Measurements from ENCODE around the gene WNT3. TPM values are rescaled to one million over a fixed set of nuclear protein-coding genes. Genes with fewer than 3 reads are reported as not detected.
A peak's percentile ranks its signal among the peaks of the same experiment; 100 is the strongest.

Gene WNT3
- total and polyA plus RNA-seq, 2 of the 8 experiments (the other 6 are each of a cell fraction or from before 2014, with no cell fraction given) = 0.56 to 2.0 TPM

DNA sequence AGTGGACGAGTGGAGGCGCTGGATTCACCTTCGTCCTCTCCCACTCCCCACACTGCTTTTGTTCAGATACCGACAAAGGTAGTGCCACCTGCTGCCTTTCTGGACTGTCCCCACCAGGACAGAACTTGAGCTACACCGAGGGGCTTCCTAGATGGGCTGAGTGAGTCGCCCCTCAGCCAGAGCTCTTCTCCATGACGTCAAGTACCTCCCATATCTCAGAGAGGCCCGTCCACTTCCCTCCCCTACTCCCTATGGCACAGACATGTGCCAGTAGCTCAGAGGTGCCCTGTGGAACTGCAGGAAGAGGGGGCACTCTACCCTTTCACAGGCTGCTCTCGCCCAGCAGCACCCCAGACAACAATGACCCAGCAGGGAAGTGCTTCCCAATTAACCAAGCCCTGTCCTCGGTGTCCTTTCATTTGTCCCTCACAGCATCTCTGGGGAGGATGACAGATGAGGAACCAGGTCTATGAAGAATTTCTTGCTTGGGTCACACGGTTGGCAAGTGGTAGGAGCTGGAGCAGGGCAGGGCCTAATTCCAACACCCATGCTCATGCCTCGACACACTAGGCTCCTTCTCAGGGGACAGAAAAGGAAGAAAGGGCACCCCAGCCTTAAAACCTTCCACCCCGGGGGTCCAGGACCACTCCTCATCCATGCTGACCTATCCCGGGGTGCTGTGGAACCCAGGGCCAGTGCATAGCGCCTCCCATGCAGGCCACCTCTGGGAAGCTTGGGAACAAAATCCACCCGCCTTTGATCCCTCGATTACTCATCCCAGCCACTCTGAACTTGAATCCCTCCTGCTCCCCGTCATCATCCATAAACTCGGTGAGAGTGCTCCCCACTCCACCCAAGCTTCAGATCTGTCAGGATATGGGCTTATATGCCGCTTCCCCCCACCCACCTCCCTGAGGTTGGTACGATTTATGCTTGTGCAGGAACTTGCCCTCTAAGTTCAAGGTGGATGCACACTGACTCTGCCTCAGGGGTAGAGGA is 51.7 kb downstream of the WNT3 start:
- peak in 1 of 2 experiments; percentile 40 for DNase-seq (ENCODE audit: low read depth in 1 of 2, low spot score in 2 of 2)
- no peak overlapping the region for H3K4ac ChIP-seq (replicated peaks; ENCODE audit: insufficient read length, low read depth, low read length)
- no peak overlapping the region for H3K4me3 ChIP-seq (ENCODE audit: extremely low read depth in 1 of 4, insufficient read depth in 2 of 4, low read depth in 3 of 4, low read length in 4 of 4)
- no peak overlapping the region for H2BK5ac ChIP-seq (ENCODE audit: low read depth, low read length)
- no peak overlapping the region for H4K91ac ChIP-seq (replicated peaks; ENCODE audit: insufficient read length, low read length)
- H3K27me3 ChIP-seq (replicated peaks in 1 of 4; ENCODE audit: control insufficient read depth in 3 of 4, extremely low read depth in 1 of 4, insufficient read depth in 3 of 4, low read length in 3 of 4) = peaks cover 20 to 38% (median 36%) of the 10 kb centered on the region in 4 experiments
- H3K4me2 ChIP-seq (ENCODE audit: insufficient read depth in 1 of 2, low read depth in 2 of 2, low read length in 2 of 2) = no peak overlapping the region
- 0 out of 2 replicates have a peak overlapping the region, but pooled peaks have one; percentile 27 for H2BK12ac ChIP-seq (ENCODE audit: low read depth, low read length)
- H2AK5ac ChIP-seq (ENCODE audit: low read depth, low read length) = 0 out of 2 replicates have a peak overlapping the region, but pooled peaks have one; percentile 30
- no peak overlapping the region; the same call in 1 of the 2 replicates for H4K8ac ChIP-seq (ENCODE audit: extremely low read depth, insufficient read depth, low read length)
- no peak overlapping the region for H2BK15ac ChIP-seq (ENCODE audit: low read length)
- no peak overlapping the region for H4K5ac ChIP-seq (ENCODE audit: insufficient read length, low read depth, low read length)
- peaks cover 6% of the 10 kb centered on the region; the same call in 1 of the 2 replicates for H3K23me2 ChIP-seq (ENCODE audit: low read depth, low read length)
- H2BK20ac ChIP-seq (ENCODE audit: low read length) = no peak overlapping the region
- WGBS, 2 experiments (ENCODE audit: extremely low coverage in 1 of 2, insufficient coverage in 1 of 2, insufficient read length in 1 of 2, insufficient replicate concordance in 2 of 2, low coverage in 1 of 2, low lambda C conversion rate in 2 of 2, missing lambda C conversion rate in 1 of 2) = 86% methylated on average over 21 of the region's 21 CpGs; no CpG with 5 or more reads in 1 of the 2 experiments
- H3K4me1 ChIP-seq (replicated peaks in 1 of 4; ENCODE audit: control insufficient read depth in 3 of 4, insufficient read depth in 4 of 4, low read length in 3 of 4) = peaks cover 0 to 15% (median 10%) of the 10 kb centered on the region in 4 experiments; a peak in 6 of 7 replicates
- no peaks in the 10 kb centered on the region; a peak in 1 of 4 replicates for H3K9me3 ChIP-seq (ENCODE audit: insufficient read depth in 2 of 2, low read depth in 1 of 2, low read length in 1 of 2)
- no peak overlapping the region for H3K23ac ChIP-seq (ENCODE audit: insufficient read length)
- H3K56ac ChIP-seq (replicated peaks; ENCODE audit: insufficient read length, low read depth, low read length) = no peak overlapping the region
- H3K36me3 ChIP-seq (ENCODE audit: control insufficient read depth in 2 of 4, insufficient read depth in 4 of 4, low read length in 3 of 4) = no peaks in the 10 kb centered on the region; a peak in 1 of 8 replicates
- no peak overlapping the region for H3K9ac ChIP-seq (replicated peaks in 1 of 4; ENCODE audit: extremely low read depth in 1 of 4, low read depth in 3 of 4, low read length in 3 of 4)
- no peak overlapping the region for H3K14ac ChIP-seq (ENCODE audit: insufficient read length)
- FAIRE-seq = no peak
- CTCF ChIA-PET (ENCODE audit: partially characterized antibody) = interaction anchor here (0.6 to 1.7 kb wide), 11 partner anchors 10 to 108 kb away, joined by 3 to 6 read pairs (median 3); no protein-coding TSS in a partner anchor
- POLR2A ChIA-PET (ENCODE audit: partially characterized antibody) = interaction anchor here (0.7 to 1.0 kb wide), 3 partner anchors 9 to 44 kb away, joined by 3 to 4 read pairs (median 3); no protein-coding TSS in a partner anchor
- H3K79me2 ChIP-seq (ENCODE audit: control insufficient read depth in 1 of 2, insufficient read depth in 2 of 2, low read length in 2 of 2) = no peaks in the 10 kb centered on the region
- no peaks in the 10 kb centered on the region for H3K79me1 ChIP-seq (ENCODE audit: low read depth, low read length)
- peaks cover 3 to 10% of the 10 kb centered on the region in 2 experiments for H4K20me1 ChIP-seq (replicated peaks in 1 of 2; ENCODE audit: control insufficient read depth in 1 of 2, insufficient read depth in 2 of 2, low read length in 2 of 2)
- H2BK120ac ChIP-seq (replicated peaks; ENCODE audit: low read depth, low read length) = no peak overlapping the region
- no peak overlapping the region for H3K27ac ChIP-seq (ENCODE audit: low read depth, low read length)
- H3K18ac ChIP-seq (ENCODE audit: extremely low read depth, low read length) = no peak overlapping the region
- no peak overlapping the region for H2AFZ ChIP-seq (ENCODE audit: low read length)
- TF ChIP-seq JUND (IDR thresholded peaks at IDR 0.05; ENCODE audit: low read length) (no peak), BCL11A (IDR thresholded peaks at IDR 0.05; ENCODE audit: low read depth in 2 of 2, low read length in 2 of 2) (no peak), EZH2 (IDR thresholded peaks at IDR 0.05; ENCODE audit: low read depth, low read length, severe bottlenecking) (no peak), GTF2F1 (IDR thresholded peaks at IDR 0.05; ENCODE audit: borderline replicate concordance, low read depth, low read length) (no peak), SIN3A (conservative IDR thresholded peaks at IDR 0.05 in 1 of 2, IDR thresholded peaks at IDR 0.05 in 1 of 2; ENCODE audit: low read depth in 1 of 2, low read length in 2 of 2) (no peak), EGR1 (IDR thresholded peaks at IDR 0.05; ENCODE audit: borderline replicate concordance, low read depth, low read length) (no peak), BACH1 (IDR thresholded peaks at IDR 0.05; ENCODE audit: low read length) (no peak)
- TF ChIP-seq, protein P1, sequence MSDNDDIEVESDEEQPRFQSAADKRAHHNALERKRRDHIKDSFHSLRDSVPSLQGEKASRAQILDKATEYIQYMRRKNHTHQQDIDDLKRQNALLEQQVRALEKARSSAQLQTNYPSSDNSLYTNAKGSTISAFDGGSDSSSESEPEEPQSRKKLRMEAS (IDR thresholded peaks at IDR 0.05) = no peak
- TF ChIP-seq, protein P2, sequence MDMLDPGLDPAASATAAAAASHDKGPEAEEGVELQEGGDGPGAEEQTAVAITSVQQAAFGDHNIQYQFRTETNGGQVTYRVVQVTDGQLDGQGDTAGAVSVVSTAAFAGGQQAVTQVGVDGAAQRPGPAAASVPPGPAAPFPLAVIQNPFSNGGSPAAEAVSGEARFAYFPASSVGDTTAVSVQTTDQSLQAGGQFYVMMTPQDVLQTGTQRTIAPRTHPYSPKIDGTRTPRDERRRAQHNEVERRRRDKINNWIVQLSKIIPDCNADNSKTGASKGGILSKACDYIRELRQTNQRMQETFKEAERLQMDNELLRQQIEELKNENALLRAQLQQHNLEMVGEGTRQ (IDR thresholded peaks at IDR 0.05; ENCODE audit: low read length) = no peak

Data from H1 (cell line).